H9 (cell line): ENCODE data around the gene IMPDH1. TPM values are rescaled to one million over a fixed set of nuclear protein-coding genes. Genes with fewer than 3 reads are reported as not detected.

Experiments
- DNase-seq: peaks from one replicate; pipeline ENCODE4 v3.0.0-alpha.2; 2017
- H2AFZ ChIP-seq: one replicate; pipeline ENCODE4 v1.6.1; 2013; ENCODE audit warnings: mild to moderate bottlenecking, low read length, control low read depth, moderate library complexity
- H2AK5ac ChIP-seq: 2 replicates; pipeline ENCODE4 v1.6.1; 2013; ENCODE audit warnings: low read length, control low read depth, mixed read lengths; ENCODE audit not compliant: insufficient read length
- H2BK120ac ChIP-seq: one replicate; pipeline ENCODE4 v1.6.1; 2013; ENCODE audit warnings: low read depth, mild to moderate bottlenecking, low read length, control low read depth, inconsistent platforms; ENCODE audit not compliant: poor library complexity, severe bottlenecking
- H2BK12ac ChIP-seq: 2 replicates; pipeline ENCODE4 v1.6.1; 2013; ENCODE audit warnings: low read length, control low read depth, mixed read lengths, low read depth; ENCODE audit not compliant: insufficient read length
- H2BK15ac ChIP-seq: 2 replicates; pipeline ENCODE4 v1.6.1; 2013; ENCODE audit warnings: low read depth, low read length, control low read depth
- H2BK20ac ChIP-seq: one replicate; pipeline ENCODE4 v1.6.1; 2013; ENCODE audit warnings: low read depth, mild to moderate bottlenecking, low read length, control low read depth, inconsistent platforms; ENCODE audit not compliant: poor library complexity, severe bottlenecking
- H2BK5ac ChIP-seq: 2 replicates; pipeline ENCODE4 v1.6.1; 2013; ENCODE audit warnings: low read length, control low read depth, mixed read lengths; ENCODE audit not compliant: insufficient read length
- H3K14ac ChIP-seq: 2 replicates; pipeline ENCODE4 v1.6.1; 2013; ENCODE audit warnings: low read length, control low read depth; ENCODE audit not compliant: insufficient read depth
- H3K18ac ChIP-seq: 2 replicates; pipeline ENCODE4 v1.6.1; 2013; ENCODE audit warnings: low read depth, mild to moderate bottlenecking, mixed read lengths, low read length, control low read depth; ENCODE audit not compliant: insufficient read length
- H3K23ac ChIP-seq: 2 replicates; pipeline ENCODE4 v1.6.1; 2013; ENCODE audit warnings: low read length, control low read depth, mixed read lengths, low read depth; ENCODE audit not compliant: insufficient read length
- H3K23me2 ChIP-seq: 2 replicates; pipeline ENCODE4 v1.6.1; 2013; ENCODE audit warnings: low read depth, mild to moderate bottlenecking, mixed read lengths, low read length, control low read depth; ENCODE audit not compliant: insufficient read length, poor library complexity, severe bottlenecking
- H3K27ac ChIP-seq: 2 replicates; pipeline ENCODE4 v1.5.1; 2013; ENCODE audit warnings: low read length, control low read depth, mixed read lengths, low read depth; ENCODE audit not compliant: insufficient read length
- H3K27me3 ChIP-seq: 2 replicates; pipeline ENCODE4 v1.6.1; 2013; ENCODE audit warnings: low read length, control low read depth, inconsistent platforms; ENCODE audit not compliant: insufficient read depth
- H3K4ac ChIP-seq: 2 replicates; pipeline ENCODE4 v1.6.1; 2013; ENCODE audit warnings: low read depth, mild to moderate bottlenecking, control low read depth, inconsistent platforms, low read length, moderate library complexity
- H3K4me1 ChIP-seq: 2 replicates; pipeline ENCODE4 v1.6.1; 2013; ENCODE audit warnings: low read length, control low read depth, inconsistent platforms; ENCODE audit not compliant: insufficient read depth
- H3K4me2 ChIP-seq: 2 replicates; pipeline ENCODE4 v1.6.1; 2013; ENCODE audit warnings: low read length, control low read depth, mixed read lengths; ENCODE audit not compliant: insufficient read length, insufficient read depth
- H3K56ac ChIP-seq: 2 replicates; pipeline ENCODE4 v1.6.1; 2013; ENCODE audit warnings: low read depth, mild to moderate bottlenecking, mixed read lengths, low read length, control low read depth; ENCODE audit not compliant: insufficient read length
- H3K79me1 ChIP-seq: 2 replicates; pipeline ENCODE4 v1.6.1; 2013; ENCODE audit warnings: low read depth, mild to moderate bottlenecking, moderate library complexity, low read length, control low read depth, inconsistent platforms; ENCODE audit not compliant: insufficient read depth, poor library complexity, severe bottlenecking
- H3K79me2 ChIP-seq: 2 replicates; pipeline ENCODE4 v1.6.1; 2013; ENCODE audit warnings: low read length, control low read depth, inconsistent platforms; ENCODE audit not compliant: insufficient read depth
- H3K9ac ChIP-seq: 2 replicates; pipeline ENCODE4 v1.6.1; 2013; ENCODE audit warnings: low read length, control low read depth, mixed read lengths; ENCODE audit not compliant: insufficient read length; ENCODE audit errors: extremely low read depth
- H3K9me3 ChIP-seq: one replicate; pipeline ENCODE4 v1.6.1; 2013; ENCODE audit warnings: low read depth, low read length, inconsistent platforms; ENCODE audit not compliant: control insufficient read depth
- H3T11ph ChIP-seq: one replicate; pipeline ENCODE4 v1.6.1; 2013; ENCODE audit warnings: mild to moderate bottlenecking, low read length, control low read depth, inconsistent platforms
- H4K20me1 ChIP-seq: one replicate; pipeline ENCODE4 v1.6.1; 2013; ENCODE audit not compliant: control insufficient read depth, insufficient read length, insufficient read depth
- H4K5ac ChIP-seq: 2 replicates; pipeline ENCODE4 v1.6.1; 2013; ENCODE audit warnings: low read depth, mild to moderate bottlenecking, mixed read lengths, low read length, control low read depth; ENCODE audit not compliant: insufficient read length
- H4K8ac ChIP-seq: replicated peaks from 2 replicates; pipeline ENCODE4 v1.6.1; 2013; ENCODE audit warnings: low read length, control low read depth, mixed read lengths, low read depth; ENCODE audit not compliant: insufficient read length
- H4K91ac ChIP-seq: 2 replicates; pipeline ENCODE4 v1.6.1; 2013; ENCODE audit warnings: low read depth, mild to moderate bottlenecking, moderate library complexity, mixed read lengths, low read length, control low read depth; ENCODE audit not compliant: insufficient read length
- H3K27ac Mint-ChIP-seq, 3 experiments: 2 replicates in 2 of 3; 3 replicates in 1 of 3; pipeline ENCODE4 v1.8.0; 2020 to 2021; ENCODE audit warnings: mixed read lengths in 3 of 3, mild to moderate bottlenecking in 1 of 3, moderate library complexity in 1 of 3
- H3K27me3 Mint-ChIP-seq: 2 replicates; pipeline ENCODE4 v1.8.0; 2021; ENCODE audit warnings: low read depth, mild to moderate bottlenecking, moderate library complexity, mixed read lengths
- H3K36me3 Mint-ChIP-seq, 3 experiments: 2 replicates in 2 of 3; 3 replicates in 1 of 3; pipeline ENCODE4 v1.8.0; 2020 to 2021; ENCODE audit warnings: low read depth in 3 of 3, mixed read lengths in 3 of 3; ENCODE audit not compliant: insufficient read depth in 1 of 3
- H3K4me1 Mint-ChIP-seq, 2 experiments: 2 replicates each; pipeline ENCODE4 v1.8.0; 2020; ENCODE audit warnings: mixed read lengths in 2 of 2
- H3K4me3 Mint-ChIP-seq, 2 experiments: 2 replicates in 1 of 2; 3 replicates in 1 of 2; pipeline ENCODE4 v1.8.0; 2020 to 2021; ENCODE audit warnings: mild to moderate bottlenecking in 2 of 2, mixed read lengths in 2 of 2, moderate library complexity in 1 of 2
- H3K9me3 Mint-ChIP-seq, 2 experiments: 2 replicates in 1 of 2; 3 replicates in 1 of 2; pipeline ENCODE4 v1.8.0; 2020; ENCODE audit warnings: mild to moderate bottlenecking in 2 of 2, mixed read lengths in 2 of 2, moderate library complexity in 1 of 2
- CTCF ChIP-seq: fragments of 200-600 bp; sonication (generic); conservative IDR thresholded peaks from 3 replicates; pipeline ENCODE4 v1.8.0; 2021; ENCODE audit warnings: antibody characterized with exemption, mild to moderate bottlenecking
- WGBS: extraction: QIAGEN DNeasy Blood & Tissue Kit; methylation state at CpG from one replicate; pipeline ENCODE4 v1.1.7; 2013; ENCODE audit warnings: missing lambda C conversion rate, low lambda C conversion rate, mixed read lengths; ENCODE audit not compliant: insufficient read length; ENCODE audit errors: extremely low coverage; 5-methylcytosine and 5-hydroxymethylcytosine counted together
- total RNA-seq: library from RNA; stranded (reverse); gene quantifications from 2 replicates; pipeline ENCODE4 v1.2.1, GENCODE V29; 2021

The IMPDH1 gene
- total RNA-seq, 1 experiment from 2014 or later: 35.2 TPM

- H3K4me2 ChIP-seq: peak overlapping the region; percentile 3
- H3K79me2 ChIP-seq: no peaks in the 10 kb centered on the region
- H3K27ac ChIP-seq: no peak overlapping the region
- no peak overlapping the region for H3T11ph ChIP-seq
- no peak overlapping the region for H4K5ac ChIP-seq
- peak overlapping the region; percentile 20; the same call in 1 of the 2 replicates for H3K14ac ChIP-seq
- H3K4me3 Mint-ChIP-seq: no peak overlapping the region; a peak in 2 of 5 replicates
- no peak overlapping the region for H3K56ac ChIP-seq
- peak; percentile 88 for TF ChIP-seq CTCF
- H3K9me3 Mint-ChIP-seq: no peaks in the 10 kb centered on the region
- H2BK5ac ChIP-seq: no peak overlapping the region
- peak; percentile 93 for DNase-seq
- no peaks in the 10 kb centered on the region for H3K9me3 ChIP-seq
- no peak overlapping the region for H2BK15ac ChIP-seq
- H2AFZ ChIP-seq: no peak overlapping the region
- no CpG with 5 or more reads among the region's 24 CpGs for WGBS
- no peak overlapping the region for H2AK5ac ChIP-seq
- no peak overlapping the region for H3K4ac ChIP-seq
- peak overlapping the region; percentile 15 for H3K18ac ChIP-seq
- no peaks in the 10 kb centered on the region for H3K4me1 ChIP-seq
- H2BK12ac ChIP-seq: no peak overlapping the region
- peaks cover 0 to 2% (median 0%) of the 10 kb centered on the region in 3 experiments; a peak in 2 of 7 replicates for H3K36me3 Mint-ChIP-seq
- no peak overlapping the region for H3K9ac ChIP-seq
- H3K23me2 ChIP-seq: no peaks in the 10 kb centered on the region
- no peak overlapping the region for H2BK20ac ChIP-seq
- H4K91ac ChIP-seq: no peak overlapping the region
- H3K23ac ChIP-seq: no peak overlapping the region
- peaks cover 25% of the 10 kb centered on the region for H3K27me3 Mint-ChIP-seq
- no peaks in the 10 kb centered on the region; the same call in 1 of the 2 replicates for H3K27me3 ChIP-seq
- H4K20me1 ChIP-seq: peaks cover 2% of the 10 kb centered on the region
- no peak overlapping the region for H4K8ac ChIP-seq
- H3K27ac Mint-ChIP-seq: no peak overlapping the region
- peaks cover 33 to 39% of the 10 kb centered on the region in 2 experiments for H3K4me1 Mint-ChIP-seq
- no peak overlapping the region for H2BK120ac ChIP-seq
- no peaks in the 10 kb centered on the region for H3K79me1 ChIP-seq
These were observed 22.3 kb downstream of the IMPDH1 start for GRCh38 chr7:128387216-128388144.
